Upper lobe of left lung (tissue), 6 donors: ENCODE data around the gene ACVR1B. TPM values are rescaled to one million over a fixed set of nuclear protein-coding genes. Genes with fewer than 3 reads are reported as not detected.

Source experiments
- ATAC-seq, 2 donors: fragments of 200-7000 bp; cut with Tn5 transposase; one replicate each; pipeline ENCODE4 v1.9.1; 2022; ENCODE audit warnings: mild to moderate bottlenecking in 2 of 2, moderate library complexity in 2 of 2; ENCODE audit not compliant: low FRiP score in 2 of 2
- DNase-seq, 2 donors: peaks; one replicate each; pipeline ENCODE4 v3.0.0-alpha.2; 2019 to 2020
- H3K27ac ChIP-seq, 4 donors: fragments of 200-600 bp; sonication (generic); one replicate each; pipeline ENCODE4 v1.5.1; 2016 to 2019
- H3K27me3 ChIP-seq, 4 donors: fragments of 200-600 bp; sonication (generic); one replicate each; pipeline ENCODE4 v1.5.1; 2017 to 2019
- H3K36me3 ChIP-seq, 4 donors: fragments of 200-600 bp; sonication (generic); one replicate each; pipeline ENCODE4 v1.5.1; 2016 to 2019
- H3K4me1 ChIP-seq, 4 donors: fragments of 200-600 bp; sonication (generic); one replicate each; pipeline ENCODE4 v1.5.1; 2018 to 2019
- H3K4me3 ChIP-seq, 4 donors: fragments of 200-600 bp; sonication (generic); one replicate each; pipeline ENCODE4 v1.5.1; 2017 to 2019; ENCODE audit warnings: mild to moderate bottlenecking in 2 of 4, moderate library complexity in 1 of 4
- H3K9me3 ChIP-seq, 4 donors: fragments of 200-600 bp; sonication (generic); one replicate each; pipeline ENCODE4 v1.5.1; 2018 to 2019
- CTCF ChIP-seq, 6 experiments: fragments of 450-650 bp in 4 of 6; fragments of 200-600 bp in 2 of 6; sonication (generic) in 2 of 6; IDR thresholded peaks; one replicate each; pipeline ENCODE4 v1.5.1; 2016 to 2019; ENCODE audit warnings: antibody characterized with exemption in 6 of 6
- EP300 ChIP-seq, 4 donors: sonication (generic); formaldehyde crosslinking; IDR thresholded peaks; one replicate each; pipeline ENCODE4 v1.5.1; 2017; ENCODE audit warnings: antibody characterized with exemption in 4 of 4, control low read depth in 2 of 4
- POLR2A ChIP-seq, 4 donors: fragments of 450-650 bp; IDR thresholded peaks; one replicate each; pipeline ENCODE4 v1.5.1; 2016 to 2017; ENCODE audit warnings: antibody characterized with exemption in 4 of 4, mild to moderate bottlenecking in 2 of 4
- POLR2AphosphoS5 ChIP-seq, 2 donors: sonication (generic); formaldehyde crosslinking; IDR thresholded peaks; one replicate each; pipeline ENCODE4 v1.5.1; 2017; ENCODE audit warnings: antibody characterized with exemption in 2 of 2
- WGBS, 2 donors: methylation state at CpG; one replicate each; pipeline ENCODE4 v1.1.5; 2017 to 2018; 5-methylcytosine and 5-hydroxymethylcytosine counted together
- total RNA-seq, 6 donors: library from RNA; depleted of rRNA in 4 of 6; stranded (reverse); fragments of >200 nt in 4 of 6; gene quantifications; one replicate each; pipeline versions ENCODE4 v1.1.0 to v1.2.1, GENCODE V29; 2016 to 2021
- donor health status: DM: no; HTN: no; CAD: no; lungs with moderate emphysema.
- donor health status: DM: no; HTN: yes; CAD: no; lungs with severe emphysema.

ACVR1B gene
- total RNA-seq, 6 donors from 2014 or later, result 13.0 to 44.9 (median 23.6) TPM

- H3K27ac ChIP-seq, result peak overlapping the region; percentile 86 to 92 (median 89)
- peaks cover 27 to 37% (median 34%) of the 10 kb centered on the region in 4 donors for H3K4me1 ChIP-seq
- no peaks in the 10 kb centered on the region for H3K9me3 ChIP-seq
- 0 to 2% methylated on average over 8 to 47 of the region's 48 CpGs for WGBS, 2 donors
- peak in 2 of 6 experiments; percentile 12 to 13 for TF ChIP-seq CTCF (IDR thresholded peaks at IDR 0.05)
- TF ChIP-seq POLR2AphosphoS5 (IDR thresholded peaks at IDR 0.05), result peak; percentile 86 to 89
- TF ChIP-seq POLR2A (IDR thresholded peaks at IDR 0.05), result peak in 3 of 4 donors; percentile 53 to 80 (median 77)
- peak in 2 of 4 donors; percentile 85 to 91 for TF ChIP-seq EP300 (IDR thresholded peaks at IDR 0.05)
- no peaks in the 10 kb centered on the region for H3K27me3 ChIP-seq
- H3K4me3 ChIP-seq, result peak overlapping the region in 3 of 4 donors; percentile 29 to 37 (median 36)
- peak; percentile 92 to 96 for ATAC-seq
- peak; percentile 97 to 99 for DNase-seq
- no peaks in the 10 kb centered on the region for H3K36me3 ChIP-seq
Observed at GRCh38 chr12:52032804-52033445, 81.4 kb downstream of the ACVR1B start.

- WGBS, 2 donors, result 55 to 58% methylated on average over 13 of the region's 13 CpGs
- DNase-seq (no peak), ATAC-seq (peak in 1 of 2 donors; percentile 11)
- H3K9me3 ChIP-seq, result no peaks in the 10 kb centered on the region
- no peaks in the 10 kb centered on the region for H3K27me3 ChIP-seq
- H3K4me1 ChIP-seq, result peaks cover 28 to 44% (median 40%) of the 10 kb centered on the region in 4 donors
- H3K4me3 ChIP-seq, result peak overlapping the region in 3 of 4 donors; percentile 29 to 37 (median 36)
- H3K36me3 ChIP-seq, result no peaks in the 10 kb centered on the region
- H3K27ac ChIP-seq, result peak overlapping the region; percentile 86 to 92 (median 89)
- TF ChIP-seq EP300 (IDR thresholded peaks at IDR 0.05) (no peak), POLR2A (IDR thresholded peaks at IDR 0.05) (no peak), POLR2AphosphoS5 (IDR thresholded peaks at IDR 0.05) (no peak), CTCF (IDR thresholded peaks at IDR 0.05) (no peak)
Observed at GRCh38 chr12:52033446-52034140, 82.1 kb downstream of the ACVR1B start.

GRCh38 chr12:52035190-52035589 is 83.7 kb downstream of the ACVR1B start:
- no peaks in the 10 kb centered on the region for H3K9me3 ChIP-seq
- H3K27ac ChIP-seq, result peak overlapping the region in 1 of 4 donors; percentile 92
- DNase-seq (no peak), ATAC-seq (no peak)
- TF ChIP-seq CTCF (IDR thresholded peaks at IDR 0.05) (no peak), POLR2A (IDR thresholded peaks at IDR 0.05) (no peak), EP300 (IDR thresholded peaks at IDR 0.05) (no peak), POLR2AphosphoS5 (IDR thresholded peaks at IDR 0.05) (no peak)
- H3K4me1 ChIP-seq, result peaks cover 28 to 49% (median 45%) of the 10 kb centered on the region in 4 donors
- no peaks in the 10 kb centered on the region for H3K27me3 ChIP-seq
- no peaks in the 10 kb centered on the region for H3K36me3 ChIP-seq
- H3K4me3 ChIP-seq, result no peak overlapping the region
- WGBS, 2 donors, result 89 to 95% methylated on average over 4 of the region's 4 CpGs

DNA sequence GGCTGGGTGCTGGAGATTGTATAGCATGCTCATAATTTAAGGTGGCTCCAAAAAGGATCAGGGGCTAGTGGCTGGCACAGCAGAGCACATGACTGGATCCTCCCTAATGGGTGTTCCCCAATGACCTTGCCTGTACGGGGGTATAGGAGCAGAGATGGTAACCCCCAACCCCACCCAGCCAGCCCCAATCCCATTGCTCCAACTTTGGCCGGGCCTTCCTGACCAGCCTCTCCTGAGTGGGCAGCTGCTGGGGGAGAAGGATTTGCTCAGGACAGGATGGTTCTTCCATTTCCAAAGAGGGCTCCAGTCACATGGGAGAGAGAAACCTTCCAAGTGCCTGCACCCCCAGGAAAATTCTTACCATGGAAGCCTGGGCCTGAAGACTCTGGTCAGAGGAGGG is 84.4 kb downstream of the ACVR1B start:
- ATAC-seq (no peak), DNase-seq (no peak)
- WGBS, 2 donors, result 86 to 90% methylated on average over 2 of the region's 2 CpGs
- H3K36me3 ChIP-seq, result no peaks in the 10 kb centered on the region
- no peaks in the 10 kb centered on the region for H3K27me3 ChIP-seq
- no peak overlapping the region for H3K4me3 ChIP-seq
- H3K9me3 ChIP-seq, result no peaks in the 10 kb centered on the region
- peaks cover 28 to 50% (median 46%) of the 10 kb centered on the region in 4 donors for H3K4me1 ChIP-seq
- TF ChIP-seq CTCF (IDR thresholded peaks at IDR 0.05) (no peak), POLR2A (IDR thresholded peaks at IDR 0.05) (no peak), POLR2AphosphoS5 (IDR thresholded peaks at IDR 0.05) (no peak), EP300 (IDR thresholded peaks at IDR 0.05) (no peak)
- peak overlapping the region; percentile 77 to 92 (median 82) for H3K27ac ChIP-seq
